Embryonic facial prominence (tissue), 1 donor: Measurements from ENCODE around the gene GAS5.

Experiments used
- DNase-seq: peaks from one replicate; pipeline ENCODE4 v3.0.0-alpha.2; 2016; ENCODE audit errors: extremely low spot score

The GAS5 gene

GRCh38 chr1:173824315-173825081, 43.3 kb downstream of the GAS5 start, which contains the start of the genes CENPL and DARS2:
CENPL (minus strand) TSS chr1:173824883; CDS start chr1:173811299, 13,584 bp downstream.
DARS2 (plus strand) TSS chr1:173824673; CDS start chr1:173825230, 557 bp downstream.
- DNase-seq = peak; percentile 99

DNA sequence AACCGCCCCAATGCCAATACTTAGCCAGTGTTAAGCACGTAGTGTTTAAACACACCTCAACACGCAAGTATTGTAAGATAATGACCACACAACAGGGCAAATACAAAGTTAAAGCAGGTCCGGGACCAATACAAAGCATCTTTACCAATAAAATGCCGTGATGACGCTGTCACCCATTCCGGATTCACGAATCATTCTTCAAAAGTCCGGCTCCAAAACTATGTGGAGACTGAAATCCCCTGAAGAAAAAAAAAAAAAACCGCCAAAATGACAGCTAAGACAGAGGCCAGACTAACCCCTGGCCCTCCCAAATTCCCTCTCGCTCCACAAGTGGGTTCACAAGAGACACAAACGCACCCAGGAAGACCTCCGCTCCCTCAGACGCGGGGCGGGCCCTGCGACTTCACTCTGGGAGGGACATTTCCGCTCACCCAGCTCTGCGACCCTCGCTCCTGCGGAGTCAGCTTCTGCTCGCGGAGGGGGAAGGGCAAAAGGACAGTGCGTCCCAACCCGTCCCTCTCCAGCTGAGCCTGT, 43.9 kb downstream of the GAS5 start:
- no peak for DNase-seq

- DNase-seq = no peak
These were observed 46.1 kb downstream of the GAS5 start for GRCh38 chr1:173821680-173822079.

GRCh38 chr1:173818459-173818858, 49.3 kb downstream of the GAS5 start:
- no peak for DNase-seq
